ENCODE measurements around the gene AMDHD1.

Gene AMDHD1

DNA sequence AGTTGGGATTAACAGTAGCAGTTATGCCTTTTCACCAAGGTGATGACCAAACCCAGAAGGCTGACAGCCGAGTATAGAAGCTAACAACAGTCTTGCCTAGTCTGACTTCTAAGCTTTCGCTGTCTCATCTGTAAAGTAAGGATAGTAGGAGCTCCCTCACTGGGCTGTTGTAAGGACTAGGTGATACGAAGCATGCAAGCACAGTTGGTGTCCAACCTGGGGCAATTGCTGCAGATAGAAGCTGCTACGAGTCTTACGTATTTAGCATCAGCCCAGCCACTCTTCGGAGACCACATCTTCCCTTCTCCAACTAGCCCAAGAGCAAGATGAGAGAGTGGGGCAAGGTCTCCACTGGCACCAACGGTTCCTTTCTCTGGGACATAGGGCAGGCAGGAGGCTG is 47.0 kb downstream of the AMDHD1 start:
- H3K36me3 ChIP-seq (ENCODE audit: control insufficient read depth, insufficient read depth, low read length), result no peaks in the 10 kb centered on the region

GRCh38 chr12:95993907-95994306 is 50.8 kb downstream of the AMDHD1 start:
- H3K4me1 ChIP-seq (ENCODE audit: control insufficient read depth, insufficient read depth, low read length, poor library complexity, severe bottlenecking), result no peaks in the 10 kb centered on the region
- DNase-seq, result no peak
- no peak overlapping the region for H3K27ac ChIP-seq (ENCODE audit: insufficient read depth, low read length, poor library complexity, severe bottlenecking)
- H3K4me3 ChIP-seq (ENCODE audit: insufficient read depth, low read depth, low read length, poor library complexity, severe bottlenecking), result no peak overlapping the region
- H3K36me3 ChIP-seq (ENCODE audit: control insufficient read depth, insufficient read depth, low read length), result no peaks in the 10 kb centered on the region
- no peaks in the 10 kb centered on the region for H3K9me3 ChIP-seq (ENCODE audit: control insufficient read depth, low read length)
- no peaks in the 10 kb centered on the region for H3K27me3 ChIP-seq (replicated peaks; ENCODE audit: control insufficient read depth, insufficient read depth, low read length, poor library complexity, severe bottlenecking)

More for the DNA sequence above, 47.0 kb downstream of the AMDHD1 start:
- no peak overlapping the region for H3K27ac ChIP-seq (ENCODE audit: insufficient read depth, low read length, poor library complexity, severe bottlenecking)
- DNase-seq, result no peak
- H3K9me3 ChIP-seq (ENCODE audit: control insufficient read depth, low read length), result no peaks in the 10 kb centered on the region
- H3K27me3 ChIP-seq (replicated peaks; ENCODE audit: control insufficient read depth, insufficient read depth, low read length, poor library complexity, severe bottlenecking), result no peaks in the 10 kb centered on the region
- no peaks in the 10 kb centered on the region for H3K4me1 ChIP-seq (ENCODE audit: control insufficient read depth, insufficient read depth, low read length, poor library complexity, severe bottlenecking)
- no peak overlapping the region for H3K4me3 ChIP-seq (ENCODE audit: insufficient read depth, low read depth, low read length, poor library complexity, severe bottlenecking)

GRCh38 chr12:95994476-95994875 is 51.3 kb downstream of the AMDHD1 start:
- Histone ChIP-seq H3K4me3 (ENCODE audit: insufficient read depth, low read depth, low read length, poor library complexity, severe bottlenecking) (no peak overlapping the region), H3K27me3 (replicated peaks; ENCODE audit: control insufficient read depth, insufficient read depth, low read length, poor library complexity, severe bottlenecking) (no peaks in the 10 kb centered on the region), H3K4me1 (ENCODE audit: control insufficient read depth, insufficient read depth, low read length, poor library complexity, severe bottlenecking) (no peaks in the 10 kb centered on the region), H3K36me3 (ENCODE audit: control insufficient read depth, insufficient read depth, low read length) (no peaks in the 10 kb centered on the region), H3K9me3 (ENCODE audit: control insufficient read depth, low read length) (no peaks in the 10 kb centered on the region), H3K27ac (ENCODE audit: insufficient read depth, low read length, poor library complexity, severe bottlenecking) (no peak overlapping the region)
- DNase-seq, result no peak

GRCh38 chr12:95995238-95996031 is 52.3 kb downstream of the AMDHD1 start:
- no peak overlapping the region for H3K27ac ChIP-seq (ENCODE audit: insufficient read depth, low read length, poor library complexity, severe bottlenecking)
- no peak for DNase-seq
- no peak overlapping the region for H3K4me3 ChIP-seq (ENCODE audit: insufficient read depth, low read depth, low read length, poor library complexity, severe bottlenecking)

DNA sequence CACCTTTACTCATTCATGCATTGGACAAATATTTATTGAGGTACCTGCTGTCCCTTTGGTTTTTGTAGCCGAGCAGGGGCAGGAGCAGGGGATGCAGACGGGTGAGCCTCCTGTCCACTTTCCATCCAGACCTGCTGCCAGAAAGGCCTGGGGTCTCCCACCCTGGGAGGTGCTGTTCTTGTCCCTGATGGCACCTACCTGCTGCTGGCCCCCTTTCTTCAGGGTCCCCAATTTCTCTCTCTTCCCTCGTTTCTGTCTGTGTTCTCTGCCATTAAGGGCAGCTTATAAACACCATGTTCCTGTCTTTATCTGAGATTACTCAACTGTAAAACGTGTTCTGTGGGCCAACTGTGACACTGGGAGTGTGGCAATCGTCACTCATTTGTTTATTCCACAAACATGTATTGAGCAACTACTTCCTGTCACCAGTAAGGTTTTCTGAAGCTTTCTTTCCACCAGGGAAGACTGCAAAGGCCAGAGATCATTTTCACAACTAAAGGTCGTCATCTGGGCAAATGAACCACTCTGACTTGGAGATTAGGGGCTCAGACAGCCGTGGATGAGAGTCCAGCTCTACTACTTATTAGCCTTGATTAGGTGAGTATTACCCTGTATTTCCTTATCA is 53.0 kb downstream of the AMDHD1 start, which contains the start of gene HAL:
Gene HAL, minus strand, starts transcription at position 311 of the 625 bp plus-strand sequence. CDS start 434 bp downstream, outside the sequence.
- DNase-seq, result no peak
- no peaks in the 10 kb centered on the region for H3K4me1 ChIP-seq (ENCODE audit: control insufficient read depth, insufficient read depth, low read length, poor library complexity, severe bottlenecking)
- no peaks in the 10 kb centered on the region for H3K27me3 ChIP-seq (replicated peaks; ENCODE audit: control insufficient read depth, insufficient read depth, low read length, poor library complexity, severe bottlenecking)
- H3K36me3 ChIP-seq (ENCODE audit: control insufficient read depth, insufficient read depth, low read length), result no peaks in the 10 kb centered on the region
- no peaks in the 10 kb centered on the region for H3K9me3 ChIP-seq (ENCODE audit: control insufficient read depth, low read length)
- no peak within 1 kb of the TSS for H3K4me3 ChIP-seq (ENCODE audit: insufficient read depth, low read depth, low read length, poor library complexity, severe bottlenecking)
- H3K27ac ChIP-seq (ENCODE audit: insufficient read depth, low read length, poor library complexity, severe bottlenecking), result no peak within 1 kb of the TSS

More at GRCh38 chr12:95995238-95996031, 52.3 kb downstream of the AMDHD1 start:
- no peaks in the 10 kb centered on the region for H3K36me3 ChIP-seq (ENCODE audit: control insufficient read depth, insufficient read depth, low read length)
- no peaks in the 10 kb centered on the region for H3K27me3 ChIP-seq (replicated peaks; ENCODE audit: control insufficient read depth, insufficient read depth, low read length, poor library complexity, severe bottlenecking)
- no peaks in the 10 kb centered on the region for H3K9me3 ChIP-seq (ENCODE audit: control insufficient read depth, low read length)
- H3K4me1 ChIP-seq (ENCODE audit: control insufficient read depth, insufficient read depth, low read length, poor library complexity, severe bottlenecking), result no peaks in the 10 kb centered on the region

- DNase-seq, result no peak
- no peaks in the 10 kb centered on the region for H3K36me3 ChIP-seq (ENCODE audit: control insufficient read depth, insufficient read depth, low read length)
- no peaks in the 10 kb centered on the region for H3K9me3 ChIP-seq (ENCODE audit: control insufficient read depth, low read length)
- no peak overlapping the region for H3K27ac ChIP-seq (ENCODE audit: insufficient read depth, low read length, poor library complexity, severe bottlenecking)
- no peaks in the 10 kb centered on the region for H3K27me3 ChIP-seq (replicated peaks; ENCODE audit: control insufficient read depth, insufficient read depth, low read length, poor library complexity, severe bottlenecking)
- no peaks in the 10 kb centered on the region for H3K4me1 ChIP-seq (ENCODE audit: control insufficient read depth, insufficient read depth, low read length, poor library complexity, severe bottlenecking)
- no peak overlapping the region for H3K4me3 ChIP-seq (ENCODE audit: insufficient read depth, low read depth, low read length, poor library complexity, severe bottlenecking)
These were observed 54.1 kb downstream of the AMDHD1 start for GRCh38 chr12:95997276-95997675.

- Histone ChIP-seq H3K27ac (ENCODE audit: insufficient read depth, low read length, poor library complexity, severe bottlenecking) (no peak overlapping the region), H3K27me3 (replicated peaks; ENCODE audit: control insufficient read depth, insufficient read depth, low read length, poor library complexity, severe bottlenecking) (no peaks in the 10 kb centered on the region), H3K4me1 (ENCODE audit: control insufficient read depth, insufficient read depth, low read length, poor library complexity, severe bottlenecking) (no peaks in the 10 kb centered on the region), H3K36me3 (ENCODE audit: control insufficient read depth, insufficient read depth, low read length) (peaks cover 3% of the 10 kb centered on the region), H3K4me3 (ENCODE audit: insufficient read depth, low read depth, low read length, poor library complexity, severe bottlenecking) (no peak overlapping the region), H3K9me3 (ENCODE audit: control insufficient read depth, low read length) (no peaks in the 10 kb centered on the region)
- no peak for DNase-seq
These were observed 54.9 kb downstream of the AMDHD1 start for GRCh38 chr12:95997911-95998510.

- Histone ChIP-seq H3K27ac (ENCODE audit: insufficient read depth, low read length, poor library complexity, severe bottlenecking) (no peak overlapping the region), H3K27me3 (replicated peaks; ENCODE audit: control insufficient read depth, insufficient read depth, low read length, poor library complexity, severe bottlenecking) (no peaks in the 10 kb centered on the region), H3K4me1 (ENCODE audit: control insufficient read depth, insufficient read depth, low read length, poor library complexity, severe bottlenecking) (no peaks in the 10 kb centered on the region), H3K4me3 (ENCODE audit: insufficient read depth, low read depth, low read length, poor library complexity, severe bottlenecking) (no peak overlapping the region), H3K9me3 (ENCODE audit: control insufficient read depth, low read length) (no peaks in the 10 kb centered on the region), H3K36me3 (ENCODE audit: control insufficient read depth, insufficient read depth, low read length) (peaks cover 5% of the 10 kb centered on the region)
- peak in 2 of 3 donors; percentile 8 to 23 for DNase-seq
These were observed 55.6 kb downstream of the AMDHD1 start for GRCh38 chr12:95998611-95999286.

GRCh38 chr12:95999484-95999883 is 56.4 kb downstream of the AMDHD1 start:
- Histone ChIP-seq H3K4me1 (ENCODE audit: control insufficient read depth, insufficient read depth, low read length, poor library complexity, severe bottlenecking) (no peaks in the 10 kb centered on the region), H3K27me3 (replicated peaks; ENCODE audit: control insufficient read depth, insufficient read depth, low read length, poor library complexity, severe bottlenecking) (no peaks in the 10 kb centered on the region), H3K36me3 (ENCODE audit: control insufficient read depth, insufficient read depth, low read length) (peaks cover 10% of the 10 kb centered on the region), H3K9me3 (ENCODE audit: control insufficient read depth, low read length) (no peaks in the 10 kb centered on the region), H3K4me3 (ENCODE audit: insufficient read depth, low read depth, low read length, poor library complexity, severe bottlenecking) (no peak overlapping the region), H3K27ac (ENCODE audit: insufficient read depth, low read length, poor library complexity, severe bottlenecking) (no peak overlapping the region)
- DNase-seq, result no peak

Measured in effector memory CD4-positive, alpha-beta T cell (primary cell).